Breast epithelium (tissue), 3 donors: ENCODE measurements around the gene SYTL1.

Source experiments
- POLR2A ChIP-seq: fragments of 450-650 bp; IDR thresholded peaks from one replicate; pipeline ENCODE4 v1.6.1; 2016; ENCODE audit warnings: antibody characterized with exemption, mild to moderate bottlenecking, moderate library complexity
- POLR2AphosphoS5 ChIP-seq, 3 donors: sonication (generic); formaldehyde crosslinking; IDR thresholded peaks; one replicate each; pipeline ENCODE4 v1.6.1; 2017; ENCODE audit warnings: antibody characterized with exemption in 3 of 3

DNA sequence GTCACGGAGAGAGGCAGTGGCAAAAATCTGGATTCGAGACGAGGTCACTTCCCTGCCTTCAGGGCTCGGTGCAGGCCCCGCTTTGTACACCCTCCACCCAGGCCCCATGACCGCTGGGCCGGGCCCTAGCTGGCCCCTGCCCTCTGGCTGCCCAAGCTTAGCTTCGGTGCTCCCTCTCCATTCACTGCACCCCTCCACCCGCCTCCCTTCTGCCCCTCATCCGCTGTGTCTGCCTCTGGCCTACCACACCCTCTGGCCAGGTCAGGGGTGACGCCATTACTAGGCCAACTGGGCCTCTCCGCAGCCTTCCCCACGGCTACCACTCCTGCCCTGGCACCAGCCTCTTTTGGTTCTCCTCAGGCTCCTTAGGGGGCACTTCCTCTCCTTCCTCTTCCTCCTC is 41.8 kb downstream of the SYTL1 start:
- no peak for TF ChIP-seq POLR2AphosphoS5 (IDR thresholded peaks at IDR 0.05)
- no peak for TF ChIP-seq POLR2A
